HEK293 (cell line): ENCODE results near the gene NUDT21.

Experiments used
- CTCF ChIP-seq: fragments of 450-650 bp; formaldehyde crosslinking; IDR thresholded peaks from 2 replicates; pipeline ENCODE4 v1.5.1; 2016; ENCODE audit warnings: missing biosample characterization, missing genetic modification characterization
- HOXA7 ChIP-seq: sonication (generic); formaldehyde crosslinking; IDR thresholded peaks from 2 replicates; pipeline ENCODE4 v1.8.1; 2022; ENCODE audit warnings: missing genetic modification reagents, borderline replicate concordance
- PRDM10 ChIP-seq: fragments of 450-650 bp; formaldehyde crosslinking; IDR thresholded peaks from 2 replicates; pipeline ENCODE4 v1.5.1; 2016; ENCODE audit warnings: missing biosample characterization, missing genetic modification characterization
- TSHZ1 ChIP-seq: fragments of 450-650 bp; formaldehyde crosslinking; IDR thresholded peaks from 2 replicates; pipeline ENCODE4 v1.5.1; 2016; ENCODE audit warnings: missing biosample characterization, missing genetic modification characterization, borderline replicate concordance
- ZBTB10 ChIP-seq: fragments of 450-650 bp; formaldehyde crosslinking; IDR thresholded peaks from 2 replicates; pipeline ENCODE4 v1.5.1; 2016; ENCODE audit warnings: missing biosample characterization, missing genetic modification characterization
- ZBTB11 ChIP-seq: fragments of 450-650 bp; formaldehyde crosslinking; conservative IDR thresholded peaks from 2 replicates; pipeline ENCODE4 v1.5.1; 2016; ENCODE audit warnings: low read depth, missing biosample characterization, missing genetic modification characterization
- ZBTB26 ChIP-seq: fragments of 450-650 bp; formaldehyde crosslinking; optimal IDR thresholded peaks from 2 replicates; pipeline ENCODE3; 2016; ENCODE audit warnings: missing biosample characterization, mild to moderate bottlenecking, missing genetic modification characterization
- ZNF202 ChIP-seq: fragments of 450-650 bp; formaldehyde crosslinking; IDR thresholded peaks from 2 replicates; pipeline ENCODE4 v1.5.1; 2016; ENCODE audit warnings: missing biosample characterization, missing genetic modification characterization, borderline replicate concordance
- ZNF670 ChIP-seq: fragments of 450-650 bp; formaldehyde crosslinking; IDR thresholded peaks from 2 replicates; pipeline ENCODE4 v1.5.1; 2016; ENCODE audit warnings: missing biosample characterization, missing genetic modification characterization, low read depth

- TF ChIP-seq HOXA7 (CRISPR knock-in tag) (no peak), ZBTB11 (no peak), ZBTB10 (tag by site-specific recombination) (no peak), PRDM10 (tag by site-specific recombination) (peak; percentile 21; the same call in 1 of the 2 replicates), CTCF (tag by site-specific recombination) (no peak), ZNF202 (tag by site-specific recombination) (no peak), ZNF670 (no peak), TSHZ1 (no peak), ZBTB26 (tag by site-specific recombination) (no peak)
These were observed 28.3 kb upstream of the NUDT21 start for GRCh38 chr16:56479469-56479868.
